Measurements from ENCODE around the gene OR2A12. TPM values are rescaled to one million over a fixed set of nuclear protein-coding genes. Genes with fewer than 3 reads are reported as not detected.

The OR2A12 gene
- total and polyA plus RNA-seq, 12 donors: not detected

GRCh38 chr7:144057954-144058353 is 28.1 kb upstream of the OR2A12 start:
- Histone ChIP-seq H3K27me3 (peaks cover 3% of the 10 kb centered on the region), H3K9me3 (replicated peaks in 1 of 3) (no peaks in the 10 kb centered on the region), H3K4me3 (no peak overlapping the region), H3K36me3 (replicated peaks in 1 of 2) (no peaks in the 10 kb centered on the region), H3K4me1 (replicated peaks in 1 of 2) (no peaks in the 10 kb centered on the region), H3K27ac (no peak overlapping the region)
- intact Hi-C loops (cut with DNase I): no loop called here
- DNase-seq: peak in 5 of 7 donors; percentile 31 to 53 (median 44)
- 32 to 54% (median 44%) methylated on average over 3 of the region's 3 CpGs for WGBS, 4 donors
- no peak for TF ChIP-seq POLR2A (IDR thresholded peaks at IDR 0.05)

GRCh38 chr7:144063710-144064109 is 22.4 kb upstream of the OR2A12 start:
- no peaks in the 10 kb centered on the region for H3K9me3 ChIP-seq (replicated peaks in 1 of 3)
- TF ChIP-seq CTCF (IDR thresholded peaks at IDR 0.05) (peak in 1 of 6 experiments; percentile 11), POLR2A (IDR thresholded peaks at IDR 0.05) (no peak)
- no peaks in the 10 kb centered on the region for H3K4me1 ChIP-seq (replicated peaks in 1 of 2)
- H3K27me3 ChIP-seq: peaks cover 18% of the 10 kb centered on the region
- intact Hi-C loops (cut with DNase I): no loop called here
- H3K4me3 ChIP-seq: no peak overlapping the region
- H3K36me3 ChIP-seq (replicated peaks in 1 of 2): no peaks in the 10 kb centered on the region
- DNase-seq: no peak
- WGBS, 4 donors: 33 to 40% (median 37%) methylated on average over 3 of the region's 3 CpGs
- no peak overlapping the region for H3K27ac ChIP-seq

- H3K9me3 ChIP-seq (replicated peaks in 1 of 3): no peaks in the 10 kb centered on the region
- DNase-seq: no peak
- 47 to 80% (median 64%) methylated on average over 1 of the region's 1 CpG for WGBS, 4 donors
- no peaks in the 10 kb centered on the region for H3K4me1 ChIP-seq (replicated peaks in 1 of 2)
- H3K4me3 ChIP-seq: no peak within 1 kb of the TSS
- TF ChIP-seq POLR2A (IDR thresholded peaks at IDR 0.05): no peak
- TF ChIP-seq CTCF (IDR thresholded peaks at IDR 0.05): no peak
- no peaks in the 10 kb centered on the region for H3K36me3 ChIP-seq (replicated peaks in 1 of 2)
- H3K27me3 ChIP-seq: peaks cover 7% of the 10 kb centered on the region
- no peak within 1 kb of the TSS for H3K27ac ChIP-seq
- intact Hi-C loops (cut with DNase I): no loop called here
Observed at GRCh38 chr7:144069511-144069910, 16.6 kb upstream of the OR2A12 start, which contains the start of gene OR2A25. Gene OR2A25, plus strand, starts transcription at chr7:144069811. Its CDS starts 4,409 bp downstream, at chr7:144074220.

GRCh38 chr7:144069953-144070352 is 16.1 kb upstream of the OR2A12 start:
- intact Hi-C loops (cut with DNase I): no loop called here
- H3K9me3 ChIP-seq (replicated peaks in 1 of 3): no peaks in the 10 kb centered on the region
- H3K4me3 ChIP-seq: no peak overlapping the region
- H3K27me3 ChIP-seq: peaks cover 4% of the 10 kb centered on the region
- DNase-seq: no peak
- no peak for TF ChIP-seq CTCF (IDR thresholded peaks at IDR 0.05)
- no peak for TF ChIP-seq POLR2A (IDR thresholded peaks at IDR 0.05)
- 52 to 66% (median 64%) methylated on average over 2 of the region's 2 CpGs for WGBS, 4 donors
- H3K27ac ChIP-seq: no peak overlapping the region
- H3K4me1 ChIP-seq (replicated peaks in 1 of 2): no peaks in the 10 kb centered on the region
- no peaks in the 10 kb centered on the region for H3K36me3 ChIP-seq (replicated peaks in 1 of 2)

- Histone ChIP-seq H3K4me1 (replicated peaks in 1 of 2) (no peaks in the 10 kb centered on the region), H3K36me3 (replicated peaks in 1 of 2) (no peaks in the 10 kb centered on the region), H3K9me3 (replicated peaks in 1 of 3) (no peaks in the 10 kb centered on the region), H3K4me3 (no peak overlapping the region), H3K27ac (no peak overlapping the region), H3K27me3 (no peaks in the 10 kb centered on the region)
- DNase-seq: no peak
- intact Hi-C loops (cut with DNase I): no loop called here
- no peak for TF ChIP-seq POLR2A (IDR thresholded peaks at IDR 0.05)
- no peak for TF ChIP-seq CTCF (IDR thresholded peaks at IDR 0.05)
- WGBS, 4 donors: 86 to 92% (median 88%) methylated on average over 8 of the region's 8 CpGs
Observed at GRCh38 chr7:144074374-144074773, 11.7 kb upstream of the OR2A12 start.

All from adrenal gland (tissue), 12 donors.